Neural cell (in vitro differentiated cells): ENCODE results near the gene TRPV5. TPM values are rescaled to one million over a fixed set of nuclear protein-coding genes. Genes with fewer than 3 reads are reported as not detected.

Source experiments
- H2AFZ ChIP-seq: fragments of 200-600, 300-800 bp; sonication (generic), shearing (Covaris generic); 2 replicates; pipeline ENCODE4 v1.6.0; 2014; ENCODE audit warnings: low read depth, mild to moderate bottlenecking, antibody characterized with exemption, low read length, moderate library complexity
- H3F3A ChIP-seq: fragments of 200-600 bp; shearing (Covaris generic); 2 replicates; pipeline ENCODE4 v1.6.1; 2016; ENCODE audit warnings: mild to moderate bottlenecking, moderate library complexity, mixed read lengths, antibody characterized with exemption, low read length; ENCODE audit not compliant: insufficient read depth, poor library complexity, severe bottlenecking
- H3K27ac ChIP-seq: fragments of 200-600, 300-800 bp; sonication (generic), shearing (Covaris generic); 2 replicates; pipeline ENCODE4 v1.5.1; 2014; ENCODE audit warnings: mild to moderate bottlenecking, low read length, moderate library complexity
- H3K27me3 ChIP-seq: fragments of 300-800, 200-600 bp; sonication (generic), shearing (Covaris generic); 2 replicates; pipeline ENCODE4 v1.6.0; 2014; ENCODE audit warnings: mild to moderate bottlenecking, low read depth, low read length, moderate library complexity; ENCODE audit not compliant: insufficient read depth
- H3K36me3 ChIP-seq: fragments of 300-800, 200-600 bp; sonication (generic), shearing (Covaris generic); 2 replicates; pipeline ENCODE4 v1.5.1; 2014; ENCODE audit warnings: mild to moderate bottlenecking, antibody characterized with exemption, low read length, moderate library complexity; ENCODE audit not compliant: insufficient read depth
- H3K4me2 ChIP-seq: fragments of 300-800, 200-600 bp; sonication (generic), shearing (Covaris generic); 2 replicates; pipeline ENCODE4 v1.6.0; 2014; ENCODE audit warnings: mild to moderate bottlenecking, low read length
- H3K4me3 ChIP-seq: fragments of 300-800, 200-600 bp; sonication (generic), shearing (Covaris generic); 2 replicates; pipeline ENCODE4 v1.5.1; 2014; ENCODE audit warnings: mild to moderate bottlenecking, low read length, moderate library complexity
- H3K79me2 ChIP-seq: fragments of 200-600 bp; shearing (Covaris generic); replicated peaks from 2 replicates; pipeline ENCODE4 v1.6.0; 2014; ENCODE audit warnings: mild to moderate bottlenecking, low read length, moderate library complexity; ENCODE audit not compliant: insufficient read depth
- H3K9ac ChIP-seq: fragments of 300-800, 200-600 bp; sonication (generic), shearing (Covaris generic); 2 replicates; pipeline ENCODE4 v1.6.1; 2016; ENCODE audit warnings: mild to moderate bottlenecking, low read length, mixed read lengths
- H3K9me2 ChIP-seq: fragments of 200-600 bp; shearing (Covaris generic); 2 replicates; pipeline ENCODE4 v1.6.1; 2016; ENCODE audit warnings: mild to moderate bottlenecking, low read length, mixed read lengths; ENCODE audit not compliant: insufficient read depth
- H3K9me3 ChIP-seq: fragments of 200-600, 300-800 bp; sonication (generic), shearing (Covaris generic); 2 replicates; pipeline ENCODE4 v1.6.1; 2016; ENCODE audit warnings: mild to moderate bottlenecking, mixed run types, low read length, moderate library complexity, mixed read lengths
- H4K20me1 ChIP-seq: fragments of 200-600 bp; shearing (Covaris generic); 2 replicates; pipeline ENCODE4 v1.6.1; 2016; ENCODE audit warnings: mild to moderate bottlenecking, mixed run types; ENCODE audit not compliant: insufficient read depth
- EP300 ChIP-seq: fragments of 450-650 bp; conservative IDR thresholded peaks from 2 replicates; pipeline ENCODE4 v1.6.1; 2014; ENCODE audit warnings: antibody characterized with exemption, mild to moderate bottlenecking, moderate library complexity; ENCODE audit not compliant: poor library complexity, severe bottlenecking
- EZH2 ChIP-seq: fragments of 200-600, 300-800 bp; shearing (Covaris generic), sonication (generic); IDR thresholded peaks from 2 replicates; pipeline ENCODE4 v1.6.1; 2014; ENCODE audit warnings: antibody characterized with exemption, low read length, borderline replicate concordance, mild to moderate bottlenecking; ENCODE audit not compliant: insufficient read depth, poor library complexity, severe bottlenecking
- MXI1 ChIP-seq: fragments of 450-650 bp; conservative IDR thresholded peaks from 2 replicates; pipeline ENCODE4 v1.6.1; 2014; ENCODE audit warnings: antibody characterized with exemption, mild to moderate bottlenecking; ENCODE audit not compliant: poor library complexity, severe bottlenecking
- POLR2AphosphoS5 ChIP-seq: IDR thresholded peaks from 2 replicates; pipeline ENCODE4 v1.6.1; 2012
- RAD21 ChIP-seq: fragments of 450-650 bp; conservative IDR thresholded peaks from 2 replicates; pipeline ENCODE4 v1.6.1; 2014; ENCODE audit warnings: antibody characterized with exemption, mild to moderate bottlenecking, moderate library complexity
- SMC3 ChIP-seq: fragments of 450-650 bp; conservative IDR thresholded peaks from 2 replicates; pipeline ENCODE4 v1.6.1; 2014; ENCODE audit warnings: antibody characterized with exemption, mild to moderate bottlenecking, moderate library complexity; ENCODE audit not compliant: poor library complexity
- TAF1 ChIP-seq: IDR thresholded peaks from 2 replicates; pipeline ENCODE4 v1.6.1; 2012; ENCODE audit warnings: low read depth
- polyA plus RNA-seq: library from polyadenylated mRNA; depleted of rRNA; stranded (reverse); fragments of >200 nt; gene quantifications from 2 replicates; pipeline ENCODE4 v1.2.3, GENCODE V29; 2014
- TF ChIP-seq, protein P1 (sequence below): IDR thresholded peaks from 2 replicates; pipeline ENCODE4 v1.6.1; 2012; ENCODE audit warnings: borderline replicate concordance
- TF ChIP-seq, protein P2 (sequence below): fragments of 450-650 bp; IDR thresholded peaks from 2 replicates; pipeline ENCODE4 v1.5.1; 2014; ENCODE audit warnings: antibody characterized with exemption, mild to moderate bottlenecking, moderate library complexity; ENCODE audit not compliant: poor library complexity, severe bottlenecking

The TRPV5 gene
- polyA plus RNA-seq, 1 donor from 2014 or later: not detected

DNA sequence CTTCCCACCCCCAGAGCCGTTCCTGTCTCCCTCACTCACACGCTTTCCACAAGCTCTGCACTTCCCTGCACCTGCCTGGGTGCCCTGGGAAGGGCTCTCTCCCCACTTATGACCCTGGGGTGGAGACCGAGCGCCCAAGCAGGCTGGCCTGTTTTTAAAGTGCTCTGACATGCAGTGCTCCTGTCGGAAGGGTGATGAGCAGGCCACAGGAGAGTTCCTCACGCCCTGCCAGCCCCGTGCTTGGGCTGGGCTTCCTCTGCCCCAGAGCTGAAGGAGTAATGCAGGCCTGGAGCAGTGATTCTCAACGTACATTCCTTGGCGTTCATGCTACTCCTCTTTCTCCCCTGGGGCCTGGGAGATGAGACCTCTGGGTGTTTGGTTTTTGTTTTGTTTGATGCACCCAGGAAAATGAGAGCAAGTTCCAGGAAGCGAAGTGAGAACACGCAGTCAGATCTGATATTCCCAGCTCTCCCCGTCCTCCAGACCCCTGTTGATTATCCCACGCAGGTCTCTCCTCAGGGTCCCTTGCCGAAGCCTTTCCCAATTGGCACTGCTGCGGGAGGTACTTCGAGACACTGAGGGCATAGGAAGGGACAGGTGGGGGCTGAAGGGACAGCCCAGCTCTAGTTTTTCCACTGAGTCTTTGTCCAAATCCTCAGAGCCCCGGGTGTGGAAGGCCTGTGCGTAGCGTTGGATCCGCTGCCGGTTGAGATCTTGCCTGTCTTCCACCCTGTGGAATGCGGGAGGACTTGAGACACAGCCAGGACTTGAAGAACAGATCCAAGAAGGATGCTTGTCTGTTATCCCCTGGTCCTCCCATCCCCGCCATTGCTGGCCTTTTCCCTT, 62.1 kb downstream of the TRPV5 start:
- Histone ChIP-seq H3K4me2 (no peak overlapping the region), H3K9me3 (no peaks in the 10 kb centered on the region), H4K20me1 (no peaks in the 10 kb centered on the region), H3K27me3 (no peaks in the 10 kb centered on the region), H3K79me2 (no peaks in the 10 kb centered on the region), H2AFZ (no peak overlapping the region), H3K9ac (no peak overlapping the region), H3K36me3 (no peaks in the 10 kb centered on the region), H3K27ac (no peak overlapping the region), H3K4me3 (no peak overlapping the region), H3F3A (no peaks in the 10 kb centered on the region), H3K9me2 (no peaks in the 10 kb centered on the region)
- TF ChIP-seq EZH2 (no peak), RAD21 (no peak), MXI1 (no peak), TAF1 (no peak), POLR2AphosphoS5 (no peak), SMC3 (no peak), EP300 (no peak)
- TF ChIP-seq, protein P1, sequence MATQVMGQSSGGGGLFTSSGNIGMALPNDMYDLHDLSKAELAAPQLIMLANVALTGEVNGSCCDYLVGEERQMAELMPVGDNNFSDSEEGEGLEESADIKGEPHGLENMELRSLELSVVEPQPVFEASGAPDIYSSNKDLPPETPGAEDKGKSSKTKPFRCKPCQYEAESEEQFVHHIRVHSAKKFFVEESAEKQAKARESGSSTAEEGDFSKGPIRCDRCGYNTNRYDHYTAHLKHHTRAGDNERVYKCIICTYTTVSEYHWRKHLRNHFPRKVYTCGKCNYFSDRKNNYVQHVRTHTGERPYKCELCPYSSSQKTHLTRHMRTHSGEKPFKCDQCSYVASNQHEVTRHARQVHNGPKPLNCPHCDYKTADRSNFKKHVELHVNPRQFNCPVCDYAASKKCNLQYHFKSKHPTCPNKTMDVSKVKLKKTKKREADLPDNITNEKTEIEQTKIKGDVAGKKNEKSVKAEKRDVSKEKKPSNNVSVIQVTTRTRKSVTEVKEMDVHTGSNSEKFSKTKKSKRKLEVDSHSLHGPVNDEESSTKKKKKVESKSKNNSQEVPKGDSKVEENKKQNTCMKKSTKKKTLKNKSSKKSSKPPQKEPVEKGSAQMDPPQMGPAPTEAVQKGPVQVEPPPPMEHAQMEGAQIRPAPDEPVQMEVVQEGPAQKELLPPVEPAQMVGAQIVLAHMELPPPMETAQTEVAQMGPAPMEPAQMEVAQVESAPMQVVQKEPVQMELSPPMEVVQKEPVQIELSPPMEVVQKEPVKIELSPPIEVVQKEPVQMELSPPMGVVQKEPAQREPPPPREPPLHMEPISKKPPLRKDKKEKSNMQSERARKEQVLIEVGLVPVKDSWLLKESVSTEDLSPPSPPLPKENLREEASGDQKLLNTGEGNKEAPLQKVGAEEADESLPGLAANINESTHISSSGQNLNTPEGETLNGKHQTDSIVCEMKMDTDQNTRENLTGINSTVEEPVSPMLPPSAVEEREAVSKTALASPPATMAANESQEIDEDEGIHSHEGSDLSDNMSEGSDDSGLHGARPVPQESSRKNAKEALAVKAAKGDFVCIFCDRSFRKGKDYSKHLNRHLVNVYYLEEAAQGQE: no peak
- TF ChIP-seq, protein P2, sequence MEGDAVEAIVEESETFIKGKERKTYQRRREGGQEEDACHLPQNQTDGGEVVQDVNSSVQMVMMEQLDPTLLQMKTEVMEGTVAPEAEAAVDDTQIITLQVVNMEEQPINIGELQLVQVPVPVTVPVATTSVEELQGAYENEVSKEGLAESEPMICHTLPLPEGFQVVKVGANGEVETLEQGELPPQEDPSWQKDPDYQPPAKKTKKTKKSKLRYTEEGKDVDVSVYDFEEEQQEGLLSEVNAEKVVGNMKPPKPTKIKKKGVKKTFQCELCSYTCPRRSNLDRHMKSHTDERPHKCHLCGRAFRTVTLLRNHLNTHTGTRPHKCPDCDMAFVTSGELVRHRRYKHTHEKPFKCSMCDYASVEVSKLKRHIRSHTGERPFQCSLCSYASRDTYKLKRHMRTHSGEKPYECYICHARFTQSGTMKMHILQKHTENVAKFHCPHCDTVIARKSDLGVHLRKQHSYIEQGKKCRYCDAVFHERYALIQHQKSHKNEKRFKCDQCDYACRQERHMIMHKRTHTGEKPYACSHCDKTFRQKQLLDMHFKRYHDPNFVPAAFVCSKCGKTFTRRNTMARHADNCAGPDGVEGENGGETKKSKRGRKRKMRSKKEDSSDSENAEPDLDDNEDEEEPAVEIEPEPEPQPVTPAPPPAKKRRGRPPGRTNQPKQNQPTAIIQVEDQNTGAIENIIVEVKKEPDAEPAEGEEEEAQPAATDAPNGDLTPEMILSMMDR: no peak

DNA sequence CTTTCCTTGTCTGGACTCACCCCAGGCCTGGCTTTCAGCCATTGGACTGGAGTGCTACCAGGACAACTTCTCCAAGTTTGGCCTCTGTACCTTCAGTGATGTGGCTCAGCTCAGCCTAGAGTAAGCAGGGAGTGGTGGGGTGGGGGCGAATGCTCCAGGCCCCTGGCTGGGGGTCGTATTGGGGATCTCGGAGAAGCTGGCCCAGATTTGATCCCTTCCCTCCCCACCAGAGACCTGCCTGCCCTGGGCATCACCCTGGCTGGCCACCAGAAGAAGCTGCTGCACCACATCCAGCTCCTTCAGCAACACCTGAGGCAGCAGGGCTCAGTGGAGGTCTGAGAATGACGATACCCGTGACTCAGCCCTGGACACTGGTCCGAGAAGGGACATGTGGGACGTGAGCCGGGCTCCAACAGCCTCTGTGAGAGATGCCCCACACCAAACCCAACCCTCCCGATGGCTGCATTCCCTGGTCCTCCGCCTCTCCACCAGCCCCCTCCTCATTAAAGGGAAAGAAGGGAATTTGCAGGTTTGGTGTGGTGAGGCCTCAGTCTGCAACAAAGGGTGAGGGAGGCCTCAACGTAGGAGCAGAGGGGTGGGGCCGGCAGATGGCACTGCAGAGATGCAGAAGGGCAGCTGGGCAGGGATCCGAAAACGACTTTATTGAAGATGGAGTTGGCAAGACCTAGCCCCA, 62.8 kb downstream of the TRPV5 start:
- no peak overlapping the region for H3K9ac ChIP-seq
- H4K20me1 ChIP-seq: no peaks in the 10 kb centered on the region
- no peak overlapping the region for H3K4me2 ChIP-seq
- no peaks in the 10 kb centered on the region for H3K27me3 ChIP-seq
- H3K9me2 ChIP-seq: no peaks in the 10 kb centered on the region
- no peaks in the 10 kb centered on the region for H3K36me3 ChIP-seq
- no peaks in the 10 kb centered on the region for H3F3A ChIP-seq
- no peak overlapping the region for H2AFZ ChIP-seq
- no peak overlapping the region for H3K27ac ChIP-seq
- TF ChIP-seq, protein P2: no peak
- TF ChIP-seq TAF1 (no peak), RAD21 (no peak), MXI1 (no peak), EP300 (no peak), POLR2AphosphoS5 (no peak), EZH2 (no peak), SMC3 (no peak)
- TF ChIP-seq, protein P1: no peak
- no peaks in the 10 kb centered on the region for H3K79me2 ChIP-seq
- no peak overlapping the region for H3K4me3 ChIP-seq
- no peaks in the 10 kb centered on the region for H3K9me3 ChIP-seq
